GM21515 (cell line): ENCODE data around the gene NCS1.
A peak's percentile ranks its signal among the peaks of the same experiment; 100 is the strongest.
"Not testable (repeated sequence)": the region's sequence is repeated elsewhere in the genome, so short reads cannot be mapped to it uniquely, and the experiment has no call there.

ENCODE experiments used
- ATAC-seq: cut with Tn5 transposase; IDR thresholded peaks from one replicate; pipeline ENCODE4 v1.9.1; 2021; ENCODE audit not compliant: unreplicated experiment

Gene NCS1

DNA sequence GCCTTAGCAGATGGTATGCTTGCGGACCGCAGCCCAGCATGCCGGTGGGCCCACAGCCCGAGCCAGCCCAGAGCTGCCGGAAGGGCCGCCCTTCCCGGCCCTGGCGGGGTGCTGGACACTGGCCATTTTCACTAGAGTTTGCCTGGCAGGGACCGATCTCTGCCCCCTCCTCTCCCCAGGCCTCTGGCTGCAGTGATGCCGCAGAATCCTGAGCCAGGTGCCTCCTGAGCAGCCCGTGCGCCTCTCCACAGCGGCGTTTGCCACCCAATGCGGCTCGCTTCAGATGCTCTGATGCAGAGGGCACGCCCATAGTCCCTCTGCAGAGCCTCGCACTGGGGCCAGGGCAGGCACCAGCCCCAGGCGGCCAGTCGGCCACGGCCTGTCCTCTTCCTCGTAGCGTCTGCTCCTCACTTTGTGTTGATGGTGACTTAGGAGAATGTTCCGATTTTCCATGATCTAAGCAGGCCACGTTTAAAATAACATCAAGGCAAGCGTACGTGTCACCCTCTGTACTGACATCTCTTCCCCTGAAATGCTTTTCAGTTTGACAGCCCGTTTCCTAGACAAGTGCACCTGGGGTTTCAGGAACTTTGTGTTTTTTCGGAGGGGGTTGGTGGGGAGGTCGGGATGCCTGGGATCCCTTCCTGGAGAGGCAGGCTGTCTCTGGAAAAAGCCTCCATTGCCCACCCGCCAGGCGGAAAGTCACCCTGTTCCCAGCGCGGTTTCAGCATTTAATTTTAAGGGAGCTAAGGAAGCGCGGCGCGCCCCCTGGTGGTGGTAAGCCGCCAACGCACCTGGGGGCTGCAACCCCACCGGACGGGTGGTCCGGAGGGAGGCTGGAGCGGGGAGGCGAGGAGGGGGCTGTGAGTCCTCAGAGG lies 63.6 kb downstream of the NCS1 start:
- no peak for ATAC-seq

DNA sequence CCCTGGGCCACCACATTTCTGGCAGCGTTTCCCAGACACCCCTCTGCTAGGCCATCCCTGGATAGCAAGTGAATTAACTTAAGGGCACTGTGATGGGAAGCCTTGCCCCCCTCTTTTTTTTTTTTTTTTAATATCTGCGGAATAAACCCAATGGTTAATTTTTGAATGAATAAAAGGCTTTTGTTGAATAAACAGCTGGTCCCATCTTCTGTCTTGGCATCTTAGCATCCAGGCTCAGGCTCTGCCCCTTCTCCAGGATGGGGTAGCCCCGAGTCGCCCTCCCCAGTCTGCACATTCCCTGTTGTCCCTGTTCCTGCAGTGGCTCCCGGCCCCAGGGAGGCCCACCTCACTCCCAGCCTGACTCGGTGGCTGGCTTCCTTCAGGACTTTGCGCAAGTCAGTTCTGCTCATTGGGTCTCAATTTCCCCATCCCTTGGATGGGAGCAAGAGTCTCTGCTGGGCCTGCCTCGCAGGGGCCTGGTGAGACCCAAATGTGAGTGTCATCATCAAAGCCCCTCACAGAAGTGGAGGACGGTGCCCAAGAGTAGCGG lies 64.3 kb downstream of the NCS1 start:
- ATAC-seq: no peak

DNA sequence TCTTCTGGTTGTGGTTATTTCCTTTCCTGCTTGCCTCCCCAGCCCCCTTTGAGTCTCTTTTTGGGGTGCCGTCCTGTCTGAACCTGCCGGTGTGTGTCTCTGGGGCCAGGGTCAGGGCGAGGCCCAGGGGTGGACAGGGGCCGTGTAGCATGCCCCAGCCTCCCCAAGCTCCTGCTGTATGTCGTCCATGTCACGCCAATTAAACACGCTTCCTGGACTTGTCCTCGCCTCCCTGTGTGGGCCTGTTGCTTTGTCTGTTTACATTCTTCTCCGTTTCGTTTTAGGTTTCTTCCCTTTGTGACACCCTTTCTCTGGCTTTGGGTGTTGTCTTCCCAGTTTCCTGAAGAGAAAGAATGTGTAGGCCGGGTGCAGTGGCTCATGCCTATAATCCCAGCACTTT lies 64.9 kb downstream of the NCS1 start:
- no peak for ATAC-seq

DNA sequence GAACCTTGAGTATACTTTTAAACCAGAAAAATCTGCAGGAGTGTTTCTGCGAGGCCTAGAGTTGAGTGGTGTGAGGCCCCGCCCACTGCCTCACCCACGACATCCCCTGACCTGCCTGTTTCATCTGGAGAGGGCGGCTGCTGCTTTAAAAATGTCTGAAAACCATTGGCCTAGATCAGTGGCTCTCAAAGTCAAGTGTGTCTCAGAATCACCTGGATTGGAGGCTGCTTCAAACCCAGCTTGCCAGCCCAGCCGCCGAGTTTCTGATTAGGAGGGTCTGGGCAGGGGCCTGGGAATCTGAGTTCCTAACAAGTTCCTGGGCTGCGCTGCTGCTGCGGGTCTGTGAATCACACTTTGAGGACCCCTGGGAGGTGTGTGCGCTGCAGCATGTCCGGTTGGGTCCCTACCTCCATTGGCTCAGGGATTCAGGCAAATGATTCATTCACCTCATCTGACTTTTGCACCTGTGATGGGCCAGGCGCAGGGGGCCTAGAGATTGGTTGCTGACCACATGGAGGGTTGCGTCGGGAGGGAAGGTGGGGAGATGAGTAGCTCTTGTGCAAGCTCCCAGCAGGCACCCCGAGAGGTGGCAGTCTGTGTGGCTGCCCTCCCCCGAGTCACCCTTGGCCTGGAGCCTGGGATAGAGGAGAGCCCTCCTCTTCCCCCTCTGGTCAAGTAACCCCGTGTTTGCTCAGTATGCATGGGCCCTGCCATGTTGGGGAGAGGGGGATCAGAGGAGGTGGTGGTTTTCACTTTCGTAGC lies 65.7 kb downstream of the NCS1 start:
- ATAC-seq: no peak

DNA sequence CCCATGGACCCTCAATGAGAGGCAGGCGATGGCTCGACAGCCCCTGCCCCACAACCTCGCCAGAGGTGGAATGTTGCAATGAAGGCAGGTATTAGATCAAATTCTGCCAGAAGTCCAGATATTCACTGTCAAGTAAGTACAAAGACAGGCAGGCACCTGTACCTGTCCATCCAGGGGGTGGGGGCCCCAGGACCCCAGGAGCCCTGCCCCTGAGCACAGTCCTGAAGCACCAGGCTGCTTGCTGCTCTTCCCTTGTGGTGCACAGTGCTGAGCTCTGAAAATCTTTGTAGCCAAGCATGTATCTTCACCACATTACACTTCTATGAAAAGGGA lies 67.1 kb downstream of the NCS1 start:
- ATAC-seq: peak; percentile 17

DNA sequence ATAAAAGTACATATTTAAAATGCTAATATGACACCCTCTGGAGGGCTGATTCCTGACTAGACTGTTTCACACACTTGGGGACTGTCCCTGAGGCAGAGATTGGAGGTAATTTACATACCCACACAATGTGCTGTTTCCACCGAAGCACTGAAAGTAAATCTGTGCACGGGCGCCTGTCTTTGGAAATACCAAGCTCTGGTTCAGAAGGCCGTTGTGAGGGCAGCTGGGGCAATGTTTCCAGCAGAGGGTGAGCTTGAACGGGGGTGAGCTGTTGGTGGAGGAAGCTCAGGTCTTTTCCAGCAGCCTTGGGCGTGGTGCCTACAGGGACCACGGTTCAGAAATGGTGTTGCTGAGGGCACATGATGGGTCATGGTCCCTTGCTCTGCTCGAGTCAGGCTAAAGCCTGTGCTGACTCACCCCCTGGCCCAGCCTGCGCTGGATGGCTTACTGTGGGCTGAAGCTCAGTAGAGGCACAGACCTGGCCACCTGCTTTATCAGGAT lies 67.6 kb downstream of the NCS1 start:
- ATAC-seq: peak; percentile 60

DNA sequence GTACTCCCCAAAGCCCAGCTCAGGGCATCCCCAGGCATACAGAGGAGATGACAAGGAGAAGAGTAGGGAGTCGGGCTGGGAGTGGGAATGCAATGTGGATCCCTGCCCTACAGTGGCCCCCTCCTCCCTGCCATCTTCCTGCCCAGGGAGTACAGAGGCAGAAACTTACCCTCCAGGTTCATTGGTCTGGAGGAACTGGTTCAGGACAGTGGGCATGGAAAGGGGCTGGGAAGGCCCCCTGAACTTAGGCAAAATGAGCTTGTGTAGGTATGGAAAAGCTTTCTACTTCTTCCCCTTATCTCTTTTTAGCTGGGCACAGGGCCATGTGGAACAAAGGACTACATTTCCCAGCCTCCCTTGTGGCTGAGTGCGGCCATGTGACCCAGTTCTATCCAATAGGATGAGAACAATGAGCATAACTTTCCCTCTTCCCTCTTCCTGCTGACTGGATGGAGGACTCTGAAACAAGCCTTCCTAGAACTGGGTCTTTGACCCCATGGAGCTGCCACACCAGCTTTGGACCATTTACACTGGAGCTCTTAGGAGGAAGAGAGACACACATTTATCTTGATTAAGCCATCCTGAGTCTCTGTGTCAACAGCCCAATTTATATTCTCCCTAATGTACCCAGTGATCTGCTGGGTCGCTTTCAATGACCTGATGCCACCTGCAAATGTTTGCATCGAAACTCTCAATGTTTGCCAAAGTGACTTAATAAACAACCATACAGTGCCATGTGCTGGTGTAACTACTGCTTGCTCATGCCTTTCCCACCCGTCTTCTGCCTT lies 68.4 kb downstream of the NCS1 start:
- ATAC-seq: no peak

DNA sequence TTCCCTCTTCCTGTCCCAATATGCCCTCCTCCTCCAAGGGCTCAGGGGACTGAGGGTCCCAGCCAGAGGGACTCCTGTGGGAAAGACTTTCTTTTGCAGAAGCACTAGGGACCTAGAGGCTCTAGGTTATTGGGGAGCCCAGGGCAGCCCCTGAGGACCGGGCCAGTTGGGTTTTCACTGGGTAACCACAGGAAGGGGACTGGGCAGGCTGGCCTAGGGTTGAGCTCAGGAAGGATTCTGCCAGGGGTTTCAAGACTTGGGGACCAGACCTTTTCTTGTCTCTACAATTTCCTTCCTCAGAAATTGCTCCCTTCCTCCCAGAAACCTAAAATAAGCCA lies 69.0 kb downstream of the NCS1 start:
- ATAC-seq: no peak

DNA sequence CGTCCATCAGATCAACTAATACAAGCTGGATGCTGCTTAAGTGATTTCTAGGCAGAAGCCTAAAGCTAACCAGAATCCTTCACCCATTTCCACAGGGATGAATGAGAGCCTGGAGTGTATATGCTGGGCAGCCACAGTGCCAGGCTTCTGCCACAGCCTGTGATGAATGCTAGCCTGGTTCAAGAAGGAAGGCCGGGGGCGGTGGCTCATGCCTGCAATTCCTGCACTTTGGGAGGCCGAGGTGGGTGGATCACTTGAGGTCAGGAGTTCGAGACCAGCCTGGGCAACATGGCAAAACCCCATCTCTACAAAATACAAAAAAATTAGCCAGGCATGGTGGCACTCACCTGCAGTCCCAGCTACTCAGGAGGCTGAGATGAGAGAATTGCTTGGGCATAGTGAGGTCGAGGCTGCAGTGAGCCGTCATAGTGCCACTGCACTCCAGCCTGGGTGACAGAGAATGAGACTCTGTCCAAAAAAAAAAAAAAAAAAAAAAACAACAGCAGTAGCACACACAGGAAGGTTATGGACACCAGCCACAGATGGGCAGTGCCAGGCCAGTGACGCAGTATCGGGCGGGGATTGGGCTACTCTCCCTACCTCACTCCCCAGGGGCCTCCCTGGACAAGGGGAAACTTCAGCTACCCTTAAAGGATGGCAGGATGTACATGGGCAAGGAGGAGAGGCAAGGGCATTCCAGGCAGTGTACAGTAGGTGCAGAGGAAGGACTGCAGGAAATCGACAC lies 70.2 kb downstream of the NCS1 start:
- no peak for ATAC-seq

DNA sequence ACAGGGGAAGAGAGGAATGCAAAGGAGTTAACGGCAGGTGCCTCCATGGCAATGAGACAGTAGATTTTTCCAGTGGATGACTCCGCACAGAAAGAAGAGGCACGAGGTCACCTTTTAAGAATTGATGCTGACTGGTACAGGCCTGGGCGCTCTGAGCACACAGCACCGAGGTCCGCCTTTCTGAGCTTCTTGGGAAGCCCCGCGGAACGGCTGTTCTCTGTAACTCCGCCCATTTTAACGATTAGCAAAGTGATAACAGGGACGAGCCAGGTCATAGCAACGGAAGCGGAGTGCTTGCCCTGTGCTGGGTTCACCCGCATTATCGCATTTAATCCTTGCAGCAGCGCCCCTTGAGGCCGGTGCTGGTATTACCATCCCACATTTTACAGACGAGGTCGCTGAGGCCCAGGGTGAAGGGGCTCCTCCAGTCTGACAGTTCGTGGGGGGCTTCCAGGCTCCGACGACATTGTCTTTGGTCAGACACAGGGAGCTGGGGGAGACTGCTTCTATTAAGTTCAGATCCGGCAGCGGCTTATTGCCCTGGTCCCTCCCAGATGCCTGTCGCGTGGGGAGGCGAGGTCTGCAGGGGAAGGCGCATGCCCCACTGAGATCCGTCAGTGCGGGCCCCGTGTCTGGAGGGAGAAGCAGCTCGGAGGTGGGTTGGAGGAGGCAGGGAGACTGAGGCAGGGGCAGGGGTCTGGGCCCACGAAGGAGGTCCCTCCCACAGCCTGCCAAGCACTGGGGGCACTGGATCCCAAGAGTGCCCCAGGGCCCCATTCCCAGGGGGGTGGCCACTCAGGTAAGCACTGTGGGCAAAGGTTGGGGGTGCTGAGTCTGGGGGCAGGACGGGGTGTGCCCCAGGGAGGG lies 71.0 kb downstream of the NCS1 start:
- ATAC-seq: peak; percentile 33

DNA sequence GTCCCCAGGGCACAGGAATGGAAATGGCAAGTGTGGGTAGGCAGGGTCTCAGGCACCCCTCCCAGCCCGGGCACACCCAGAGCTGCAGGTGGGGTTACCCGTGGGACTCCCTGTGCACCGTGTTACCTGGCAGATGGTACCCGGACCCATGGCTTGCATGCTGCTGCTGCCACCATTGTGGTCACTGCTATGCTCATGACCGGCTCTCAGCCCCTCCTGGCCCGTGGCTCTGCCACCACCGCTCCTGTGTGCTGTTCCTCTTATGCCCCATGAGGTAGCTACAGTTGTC lies 71.6 kb downstream of the NCS1 start:
- ATAC-seq: no peak

DNA sequence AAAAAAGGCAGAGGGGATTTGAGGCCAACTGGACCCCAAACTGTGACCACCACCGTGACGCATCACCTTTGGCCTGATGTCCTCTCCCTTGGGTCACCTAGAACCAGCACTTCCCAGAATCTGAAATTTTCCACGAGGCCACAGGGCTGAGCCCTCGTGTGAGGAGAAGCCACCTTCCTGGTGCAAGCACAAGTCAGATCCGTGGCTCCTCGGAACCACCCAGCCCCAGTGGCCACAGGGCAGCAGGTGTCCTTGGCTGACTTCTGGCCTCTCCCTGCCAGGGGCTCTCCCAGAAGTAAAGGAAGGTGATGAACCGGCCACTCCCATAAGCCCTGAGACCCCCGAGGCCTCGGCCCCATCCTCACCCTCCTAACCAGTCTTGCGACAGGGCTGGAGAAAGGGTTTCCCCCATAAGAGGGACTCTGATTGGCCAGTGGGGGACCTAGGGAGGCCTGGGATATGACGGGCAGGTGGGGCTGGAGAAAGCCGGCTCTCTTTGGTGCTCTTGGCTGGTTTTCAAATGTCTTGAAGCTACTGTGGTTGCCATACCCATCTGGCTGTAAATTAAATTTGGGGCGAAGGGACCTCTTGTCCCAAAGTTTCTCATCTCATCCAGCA lies 72.5 kb downstream of the NCS1 start:
- no peak for ATAC-seq

DNA sequence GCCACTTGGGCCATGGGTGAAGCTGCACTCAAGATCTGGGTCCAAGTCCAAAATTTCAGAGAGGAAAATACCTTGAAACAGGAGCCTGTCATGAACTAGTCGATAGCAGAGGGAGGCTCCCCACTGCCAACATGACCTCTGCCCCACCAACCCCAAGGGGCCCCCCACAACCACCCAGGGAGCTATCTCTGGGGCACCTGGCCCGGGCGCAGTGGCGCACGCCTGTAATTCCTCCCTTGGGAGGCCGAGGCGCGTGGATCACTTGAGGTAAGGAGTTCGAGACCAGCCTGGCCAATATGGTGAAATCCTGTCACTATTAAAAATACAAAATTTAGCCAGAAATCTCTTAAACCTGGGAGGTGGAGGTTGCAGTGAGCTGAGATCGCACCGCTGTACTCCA lies 73.3 kb downstream of the NCS1 start:
- no peak for ATAC-seq

DNA sequence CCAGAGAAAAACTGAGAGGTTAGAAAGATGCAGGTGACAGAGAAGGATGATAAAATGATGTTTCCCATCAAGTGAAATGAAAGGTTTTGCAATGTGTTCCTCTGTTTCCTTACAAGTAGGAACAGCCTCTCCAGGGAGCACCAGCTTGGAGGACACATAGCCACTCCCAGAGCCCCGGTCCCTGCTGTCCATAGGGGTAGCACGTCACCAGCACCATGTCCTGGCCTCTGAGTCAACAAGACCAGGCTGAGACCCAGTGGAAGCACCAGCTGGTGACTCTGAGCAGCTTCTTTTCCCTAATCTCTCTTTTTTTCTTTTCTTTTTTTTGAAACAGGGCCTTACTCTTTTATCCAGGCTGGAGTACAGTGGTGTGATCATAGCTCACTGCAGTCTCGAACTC lies 73.9 kb downstream of the NCS1 start:
- no peak for ATAC-seq

DNA sequence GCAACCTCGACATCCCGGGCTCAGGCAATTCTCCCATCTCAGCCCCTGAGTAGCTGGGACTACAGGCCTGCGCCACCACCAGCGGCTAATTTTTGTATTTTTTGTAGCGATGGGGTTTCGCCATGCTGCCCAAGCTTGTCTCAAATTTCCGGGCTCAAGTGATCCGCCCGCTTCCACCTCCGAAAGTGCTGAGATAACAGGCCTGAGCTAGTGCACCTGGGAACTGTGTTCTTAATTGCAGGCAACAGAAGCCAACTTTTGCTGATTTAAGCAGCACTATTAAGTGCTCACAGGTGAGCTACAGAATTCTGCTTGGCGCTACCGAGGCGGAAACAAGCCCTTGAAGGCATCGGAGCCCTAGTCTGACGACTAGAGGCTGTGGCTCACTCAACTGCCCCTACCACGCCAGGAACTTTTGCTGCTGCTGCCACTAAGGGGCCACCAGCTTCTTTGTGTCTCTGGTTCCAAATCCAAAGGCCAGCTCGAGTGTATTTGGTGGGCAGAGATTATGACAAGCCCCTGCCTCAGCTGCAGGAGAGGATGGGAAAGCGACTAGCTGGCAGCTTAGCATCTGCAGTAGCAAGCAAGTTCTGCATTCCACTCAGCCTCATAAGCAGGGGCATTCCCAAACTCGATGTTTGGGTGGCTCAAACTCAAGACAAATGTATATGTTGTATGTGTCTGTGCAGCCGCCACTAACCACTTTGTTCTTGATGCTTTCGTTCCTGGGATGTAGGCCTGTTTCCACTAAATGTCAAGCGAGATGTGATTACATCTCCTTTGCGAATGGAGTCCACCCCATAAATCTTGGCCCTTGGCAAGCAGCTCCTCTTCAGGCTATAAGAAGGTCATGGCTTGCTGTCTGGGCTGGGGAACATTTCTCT lies 82.8 kb downstream of the NCS1 start:
- no peak for ATAC-seq

DNA sequence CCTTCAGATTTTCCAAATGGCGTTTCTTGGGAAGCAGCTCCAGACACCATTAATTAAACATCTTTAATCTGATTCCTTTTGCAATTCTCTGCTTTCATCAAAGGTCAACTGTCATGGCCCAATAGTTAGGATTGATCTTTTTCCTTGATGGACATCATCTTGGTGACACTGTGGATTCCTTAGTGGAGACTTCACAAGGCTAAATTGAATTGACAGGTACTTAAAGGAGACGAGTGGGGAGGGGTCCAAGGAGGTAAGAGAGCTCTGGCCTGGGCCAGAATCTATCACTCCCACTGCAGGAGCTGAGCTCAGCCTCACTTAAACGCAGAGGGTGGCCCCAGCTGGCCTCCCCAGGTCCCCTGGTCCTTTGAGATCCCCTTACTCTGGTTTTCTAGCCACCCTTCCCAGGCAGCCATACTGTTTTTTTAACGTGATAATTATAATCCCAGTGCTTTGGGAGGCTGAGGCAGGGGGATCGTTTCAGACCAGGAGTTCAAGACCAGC lies 83.5 kb downstream of the NCS1 start:
- no peak for ATAC-seq

DNA sequence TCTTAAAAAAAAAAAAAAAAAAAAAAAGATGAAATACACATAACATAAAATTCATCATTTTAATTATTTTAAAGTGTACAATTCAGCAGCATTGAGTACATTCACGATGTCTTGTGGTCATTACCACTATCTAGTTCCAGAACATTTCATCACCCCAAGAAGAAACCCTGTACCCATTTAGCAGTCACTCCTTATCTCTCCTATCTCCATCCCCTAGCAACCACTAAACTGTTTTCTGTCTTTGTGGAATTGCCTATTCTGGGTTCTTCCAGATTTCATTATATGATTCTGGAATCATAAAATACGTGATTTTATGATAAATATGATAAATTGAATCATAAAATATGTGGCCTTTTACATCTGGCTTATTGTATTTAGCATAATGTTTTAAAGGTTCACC lies 84.4 kb downstream of the NCS1 start:
- ATAC-seq: no peak

DNA sequence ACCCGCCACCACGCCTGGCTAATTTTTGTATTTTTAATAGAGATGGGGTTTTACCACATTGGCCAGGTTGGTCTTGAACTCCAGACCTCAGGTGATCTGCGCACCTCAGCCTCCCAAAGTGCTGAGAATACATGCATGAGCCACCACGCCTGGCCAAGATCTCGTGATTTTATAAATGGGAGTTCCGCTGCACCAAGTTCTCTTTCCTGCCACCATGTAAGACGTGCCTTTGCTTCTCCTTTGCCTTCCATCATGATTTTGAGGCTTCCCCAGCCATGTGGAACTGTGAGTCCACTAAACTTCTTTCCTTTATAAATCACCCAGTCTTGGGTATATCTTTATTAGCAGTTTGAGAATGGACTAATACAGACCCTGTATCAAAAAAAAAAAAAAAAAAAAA lies 85.9 kb downstream of the NCS1 start:
- not testable (repeated sequence) for ATAC-seq
